B cell (primary cell): ENCODE data around the gene DNAI1. TPM values are rescaled to one million over a fixed set of nuclear protein-coding genes. Genes with fewer than 3 reads are reported as not detected.

Experiments
- ATAC-seq: fragments of 200-7000 bp; cut with Tn5 transposase; one replicate; pipeline ENCODE4 v1.10.0; 2021; ENCODE audit warnings: low read depth, mild to moderate bottlenecking, moderate number of reproducible peaks, moderate library complexity
- CTCF ChIA-PET: fragments of 350-600 bp; sonication (Branson Sonifier 250); formaldehyde crosslinking; loops from one replicate; lab custom pipeline; 2021; ENCODE audit warnings: antibody characterized with exemption, inconsistent platforms; lab: Charles Lee
- POLR2A ChIA-PET: fragments of 350-600 bp; sonication (Branson Sonifier 250); formaldehyde crosslinking; loops from one replicate; lab custom pipeline; 2021; ENCODE audit warnings: antibody characterized with exemption; lab: Charles Lee
- DNase-seq: peaks from one replicate; pipeline ENCODE4 v3.0.0; 2013
- H2AFZ ChIP-seq: 2 replicates; pipeline ENCODE4 v1.6.1; 2012; ENCODE audit warnings: mild to moderate bottlenecking, low read depth, low read length; ENCODE audit not compliant: insufficient read depth, poor library complexity, severe bottlenecking
- H3K27ac ChIP-seq, 2 donors: 1 replicate in 1 of 2; 2 replicates in 1 of 2; pipeline ENCODE4 v1.5.1; 2012 to 2013; ENCODE audit warnings: low read length in 2 of 2, mild to moderate bottlenecking in 2 of 2, moderate library complexity in 1 of 2
- H3K27me3 ChIP-seq, 4 experiments: fragments of 200-600 bp in 1 of 4; sonication (generic) in 1 of 4; replicated peaks in 1 of 4; 1 replicate in 2 of 4; 2 replicates in 2 of 4; pipeline versions ENCODE4 v1.6.1 to v1.7.0; 2013 to 2016; ENCODE audit warnings: low read length in 3 of 4, mild to moderate bottlenecking in 2 of 4, mixed read lengths in 1 of 4, moderate library complexity in 1 of 4; ENCODE audit not compliant: insufficient read depth in 4 of 4, control insufficient read depth in 3 of 4; ENCODE audit errors: control extremely low read depth in 1 of 4
- H3K36me3 ChIP-seq, 2 experiments: replicated peaks in 1 of 2; 1 replicate in 1 of 2; 2 replicates in 1 of 2; pipeline versions ENCODE4 v1.6.1 to v1.7.1; 2013; ENCODE audit warnings: low read length in 1 of 2; ENCODE audit not compliant: insufficient read depth in 2 of 2, control insufficient read depth in 1 of 2; ENCODE audit errors: control extremely low read depth in 1 of 2, extremely low read depth in 1 of 2
- H3K4me1 ChIP-seq, 2 donors: fragments of 200-600 bp in 1 of 2; sonication (generic) in 1 of 2; 1 replicate in 1 of 2; 2 replicates in 1 of 2; pipeline versions ENCODE4 v1.5.1 to v1.6.1; 2013 to 2017; ENCODE audit warnings: low read length in 2 of 2; ENCODE audit not compliant: control insufficient read depth in 2 of 2, insufficient read depth in 2 of 2
- H3K4me2 ChIP-seq: replicated peaks from 2 replicates; pipeline ENCODE3; 2012; ENCODE audit warnings: mild to moderate bottlenecking, low read depth, low read length; ENCODE audit not compliant: poor library complexity, severe bottlenecking
- H3K4me3 ChIP-seq, 5 experiments: fragments of 200-600 bp in 1 of 5; sonication (generic) in 1 of 5; 1 replicate in 3 of 5; 2 replicates in 2 of 5; pipeline versions ENCODE4 v1.5.1 to v1.7.0; 2011 to 2016; ENCODE audit warnings: low read length in 4 of 5, mild to moderate bottlenecking in 4 of 5, low read depth in 2 of 5, control low read depth in 1 of 5, moderate library complexity in 1 of 5; ENCODE audit not compliant: insufficient read depth in 1 of 5; ENCODE audit errors: control extremely low read depth in 1 of 5, extremely low read depth in 1 of 5
- H3K79me2 ChIP-seq: fragments of 200-600 bp; sonication (generic); one replicate; pipeline ENCODE4 v1.6.0; 2016; ENCODE audit warnings: low read length; ENCODE audit not compliant: control insufficient read depth, insufficient read depth
- H3K9ac ChIP-seq: fragments of 200-600 bp; sonication (generic); 2 replicates; pipeline ENCODE4 v1.6.1; 2017; ENCODE audit warnings: mild to moderate bottlenecking, low read length, moderate library complexity
- H3K9me3 ChIP-seq, 3 donors: one replicate each; pipeline versions ENCODE4 v1.6.1 to v1.7.1; 2013; ENCODE audit warnings: low read length in 2 of 3; ENCODE audit not compliant: control insufficient read depth in 2 of 3, insufficient read depth in 1 of 3; ENCODE audit errors: control extremely low read depth in 1 of 3
- H4K20me1 ChIP-seq: 2 replicates; pipeline ENCODE4 v1.6.0; 2012; ENCODE audit warnings: mild to moderate bottlenecking, low read length; ENCODE audit not compliant: insufficient read depth, control insufficient read depth, poor library complexity, severe bottlenecking
- H3K27ac Mint-ChIP-seq: one replicate; pipeline ENCODE4 v1.8.0; 2021; ENCODE audit warnings: mixed read lengths
- H3K27me3 Mint-ChIP-seq: one replicate; pipeline ENCODE4 v1.8.0; 2021; ENCODE audit warnings: mixed read lengths
- H3K4me1 Mint-ChIP-seq: one replicate; pipeline ENCODE4 v1.8.0; 2021; ENCODE audit warnings: mixed read lengths
- H3K4me3 Mint-ChIP-seq: one replicate; pipeline ENCODE4 v1.8.0; 2021; ENCODE audit warnings: mixed read lengths
- H3K9me3 Mint-ChIP-seq: one replicate; pipeline ENCODE4 v1.8.0; 2022; ENCODE audit warnings: mixed read lengths; ENCODE audit not compliant: insufficient read depth
- EZH2 ChIP-seq: IDR thresholded peaks from 2 replicates; pipeline ENCODE4 v1.6.1; 2012; ENCODE audit warnings: borderline replicate concordance, low read depth, mild to moderate bottlenecking, moderate library complexity, low read length; ENCODE audit not compliant: insufficient read depth, poor library complexity, severe bottlenecking
- WGBS: methylation state at CpG from one replicate; pipeline ENCODE4 v1.1.5; 2013; ENCODE audit warnings: missing lambda C conversion rate; ENCODE audit not compliant: insufficient coverage; 5-methylcytosine and 5-hydroxymethylcytosine counted together
- intact Hi-C: fragments of 100-400 bp; cut with micrococcal nuclease; formaldehyde crosslinking; loops from one replicate; pipeline ENCODE4 v1.10.0; 2022
- polyA plus RNA-seq: library from polyadenylated mRNA; depleted of rRNA; stranded (reverse); fragments of >200 nt; gene quantifications from 2 replicates; pipeline ENCODE4 v1.2.3, GENCODE V29; 2012
- total RNA-seq, 2 donors: library from RNA; stranded (reverse); fragments of 120-200 nt in 1 of 2; gene quantifications; 1 replicate in 1 of 2; 2 replicates in 1 of 2; pipeline versions ENCODE4 v1.2.3 to v1.2.4, GENCODE V29; 2013 to 2022
- TF ChIP-seq, protein P1 (sequence below): fragments of 200-600 bp; IDR thresholded peaks from one replicate; pipeline ENCODE4 v1.8.0; 2022; ENCODE audit warnings: antibody characterized with exemption, mild to moderate bottlenecking

The DNAI1 gene
- total and polyA plus RNA-seq, 2 donors (not counting 1 experiment from before 2014, with no cell fraction given), result not detected

DNA sequence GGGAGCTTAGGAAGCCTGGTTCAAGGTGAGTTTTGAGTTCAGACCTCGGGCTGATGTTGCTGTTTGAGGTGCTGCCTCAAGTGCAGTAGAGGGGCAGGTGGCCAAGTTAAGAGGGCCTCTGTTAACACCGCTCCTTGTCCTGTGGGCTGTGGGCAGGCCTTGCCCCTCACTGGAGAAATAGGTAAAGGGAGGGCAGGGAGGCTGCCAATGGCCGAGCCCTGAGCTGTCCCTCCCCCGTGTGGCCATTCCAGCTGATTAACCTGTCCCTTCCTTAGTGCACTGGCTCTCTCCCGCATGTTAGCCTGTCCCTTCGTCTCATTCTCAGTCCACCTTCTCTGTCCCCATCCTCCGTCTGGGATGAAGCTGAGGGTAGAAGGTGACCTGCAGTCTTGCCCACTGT lies 109.5 kb downstream of the DNAI1 start:
- TF ChIP-seq, protein P1, sequence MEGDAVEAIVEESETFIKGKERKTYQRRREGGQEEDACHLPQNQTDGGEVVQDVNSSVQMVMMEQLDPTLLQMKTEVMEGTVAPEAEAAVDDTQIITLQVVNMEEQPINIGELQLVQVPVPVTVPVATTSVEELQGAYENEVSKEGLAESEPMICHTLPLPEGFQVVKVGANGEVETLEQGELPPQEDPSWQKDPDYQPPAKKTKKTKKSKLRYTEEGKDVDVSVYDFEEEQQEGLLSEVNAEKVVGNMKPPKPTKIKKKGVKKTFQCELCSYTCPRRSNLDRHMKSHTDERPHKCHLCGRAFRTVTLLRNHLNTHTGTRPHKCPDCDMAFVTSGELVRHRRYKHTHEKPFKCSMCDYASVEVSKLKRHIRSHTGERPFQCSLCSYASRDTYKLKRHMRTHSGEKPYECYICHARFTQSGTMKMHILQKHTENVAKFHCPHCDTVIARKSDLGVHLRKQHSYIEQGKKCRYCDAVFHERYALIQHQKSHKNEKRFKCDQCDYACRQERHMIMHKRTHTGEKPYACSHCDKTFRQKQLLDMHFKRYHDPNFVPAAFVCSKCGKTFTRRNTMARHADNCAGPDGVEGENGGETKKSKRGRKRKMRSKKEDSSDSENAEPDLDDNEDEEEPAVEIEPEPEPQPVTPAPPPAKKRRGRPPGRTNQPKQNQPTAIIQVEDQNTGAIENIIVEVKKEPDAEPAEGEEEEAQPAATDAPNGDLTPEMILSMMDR, result no peak
- no peak for TF ChIP-seq EZH2
- Histone ChIP-seq H3K4me2 (no peak overlapping the region), H3K27me3 (peaks cover 0 to 20% (median 0%) of the 10 kb centered on the region in 4 experiments), H3K36me3 (no peaks in the 10 kb centered on the region), H3K4me3 (no peak overlapping the region), H3K79me2 (no peaks in the 10 kb centered on the region), H3K9ac (no peak overlapping the region), H3K9me3 (no peaks in the 10 kb centered on the region), H2AFZ (no peak overlapping the region), H3K27ac (no peak overlapping the region), H4K20me1 (no peaks in the 10 kb centered on the region), H3K4me1 (no peaks in the 10 kb centered on the region)
- H3K4me1 Mint-ChIP-seq, result no peaks in the 10 kb centered on the region
- CTCF ChIA-PET, result no interaction called here
- no peak overlapping the region for H3K4me3 Mint-ChIP-seq
- DNase-seq (no peak), ATAC-seq (no peak)
- peaks cover 2% of the 10 kb centered on the region for H3K9me3 Mint-ChIP-seq
- no peak overlapping the region for H3K27ac Mint-ChIP-seq
- POLR2A ChIA-PET, result no interaction called here
- H3K27me3 Mint-ChIP-seq, result peaks cover 52% of the 10 kb centered on the region
- intact Hi-C loops, result no loop called here
- 73% methylated on average over 3 of the region's 7 CpGs for WGBS

DNA sequence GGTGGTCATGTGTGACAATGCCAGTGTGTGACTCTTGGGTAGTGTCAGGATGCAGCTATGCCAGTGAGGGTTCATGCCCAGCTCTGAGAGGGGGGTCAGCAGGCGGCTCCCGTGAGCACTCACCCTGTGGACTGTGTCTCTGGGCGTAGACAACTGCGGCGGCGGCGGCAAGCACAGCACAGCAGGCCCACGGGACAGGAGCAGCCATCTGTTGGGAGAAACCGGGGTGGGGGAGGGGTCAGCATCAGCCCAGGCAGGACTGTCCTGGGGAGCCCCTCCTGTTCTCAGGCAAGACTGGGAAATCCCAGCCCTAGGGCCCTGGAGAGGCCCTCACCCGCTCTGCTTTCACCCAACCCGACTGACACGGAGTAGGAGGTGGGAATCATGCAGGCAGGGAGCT lies 110.2 kb downstream of the DNAI1 start:
- WGBS, result 77% methylated on average over 11 of the region's 12 CpGs
- no peaks in the 10 kb centered on the region for H3K4me1 ChIP-seq
- H3K4me3 ChIP-seq, result no peak overlapping the region
- ChIA-PET POLR2A (no interaction called here), CTCF (no interaction called here)
- no peak for ATAC-seq
- H3K9ac ChIP-seq, result no peak overlapping the region
- TF ChIP-seq, protein P1, result no peak
- no peak for TF ChIP-seq EZH2
- Mint-ChIP-seq H3K4me1 (no peaks in the 10 kb centered on the region), H3K27me3 (peaks cover 52% of the 10 kb centered on the region), H3K4me3 (no peak overlapping the region), H3K27ac (no peak overlapping the region), H3K9me3 (peaks cover under 1% of the 10 kb centered on the region)
- no peaks in the 10 kb centered on the region for H4K20me1 ChIP-seq
- no peak overlapping the region for H3K4me2 ChIP-seq
- H2AFZ ChIP-seq, result no peak overlapping the region
- H3K79me2 ChIP-seq, result no peaks in the 10 kb centered on the region
- no peak for DNase-seq
- peaks cover 0 to 22% (median 0%) of the 10 kb centered on the region in 4 experiments for H3K27me3 ChIP-seq
- intact Hi-C loops, result no loop called here
- no peaks in the 10 kb centered on the region for H3K9me3 ChIP-seq
- H3K36me3 ChIP-seq, result no peaks in the 10 kb centered on the region
- no peak overlapping the region for H3K27ac ChIP-seq
